HepG2 (cell line): Measurements from ENCODE around the gene SCN8A. TPM values are rescaled to one million over a fixed set of nuclear protein-coding genes. Genes with fewer than 3 reads are reported as not detected.

Source experiments
- FLYWCH1 ChIP-seq: sonication (generic); formaldehyde crosslinking; IDR thresholded peaks from 2 replicates; pipeline ENCODE4 v1.8.1; 2023; ENCODE audit warnings: mild to moderate bottlenecking, missing genetic modification reagents
- FOXO1 ChIP-seq: sonication (generic); formaldehyde crosslinking; IDR thresholded peaks from 2 replicates; pipeline ENCODE4 v1.4.0; 2020; ENCODE audit warnings: missing genetic modification reagents
- HNF4A ChIP-seq: sonication (generic); formaldehyde crosslinking; IDR thresholded peaks from 2 replicates; pipeline ENCODE4 v1.4.0; 2020; ENCODE audit warnings: missing genetic modification reagents
- MAFG ChIP-seq: sonication (generic); formaldehyde crosslinking; IDR thresholded peaks from 2 replicates; pipeline ENCODE4 v1.5.1; 2020; ENCODE audit warnings: mild to moderate bottlenecking, missing genetic modification reagents
- SAP130 ChIP-seq: IDR thresholded peaks from 2 replicates; pipeline ENCODE4 v1.6.1; 2016; ENCODE audit warnings: low read depth
- SKI ChIP-seq: fragments of 450-650 bp; IDR thresholded peaks from one replicate; pipeline ENCODE4 v1.6.1; 2018; ENCODE audit warnings: mild to moderate bottlenecking; ENCODE audit not compliant: partially characterized antibody
- SP2 ChIP-seq: sonication (generic); formaldehyde crosslinking; IDR thresholded peaks from 2 replicates; pipeline ENCODE4 v1.5.1; 2020; ENCODE audit warnings: mild to moderate bottlenecking, missing genetic modification reagents
- ZMYM4 ChIP-seq: sonication (generic); formaldehyde crosslinking; IDR thresholded peaks from 2 replicates; pipeline ENCODE4 v1.8.1; 2023; ENCODE audit warnings: mild to moderate bottlenecking, missing genetic modification reagents
- ZNF446 ChIP-seq: sonication (generic); formaldehyde crosslinking; IDR thresholded peaks from 2 replicates; pipeline ENCODE4 v1.5.0; 2020; ENCODE audit warnings: mild to moderate bottlenecking, missing genetic modification reagents
- ZNF598 ChIP-seq: sonication (generic); formaldehyde crosslinking; IDR thresholded peaks from 2 replicates; pipeline ENCODE4 v1.5.1; 2020; ENCODE audit warnings: mild to moderate bottlenecking, missing genetic modification reagents, borderline replicate concordance
- ZNF792 ChIP-seq: IDR thresholded peaks from 2 replicates; pipeline ENCODE4 v1.6.1; 2016
- ZSCAN31 ChIP-seq: sonication (generic); formaldehyde crosslinking; IDR thresholded peaks from 2 replicates; pipeline ENCODE4 v1.5.0; 2020; ENCODE audit warnings: low read depth, mild to moderate bottlenecking, missing genetic modification reagents
- polyA plus RNA-seq, 8 experiments: library from polyadenylated mRNA; depleted of rRNA in 3 of 8; stranded (reverse) in 7 of 8; unstranded in 1 of 8; fragments of >200 nt; fragmentation: Illumina TruSeq in 4 of 8; extraction: Trizol in 4 of 8; gene quantifications; 2 replicates each; pipeline versions ENCODE4 v1.2.1 to v1.2.3, GENCODE V29; 2011 to 2016; ENCODE audit warnings: low read depth in 4 of 8, missing spikeins in 1 of 8, mixed read lengths in 1 of 8; ENCODE audit not compliant: insufficient read depth in 1 of 8
- total RNA-seq, 5 experiments: library from RNA; depleted of rRNA; stranded (reverse); fragments of >200 nt; fragmentation: Illumina TruSeq; extraction: Trizol; gene quantifications; 2 replicates each; pipeline ENCODE4 v1.2.3, GENCODE V29; 2016; ENCODE audit warnings: low read depth in 1 of 5
- TF ChIP-seq, protein P1 (sequence below): sonication (generic); formaldehyde crosslinking; IDR thresholded peaks from 2 replicates; pipeline ENCODE4 v1.5.1; 2020; ENCODE audit warnings: mild to moderate bottlenecking, missing genetic modification reagents, borderline replicate concordance
- TF ChIP-seq, protein P2 (sequence below): sonication (generic); formaldehyde crosslinking; conservative IDR thresholded peaks from 2 replicates; pipeline ENCODE4 v1.4.0; 2020; ENCODE audit warnings: mild to moderate bottlenecking, missing genetic modification reagents, moderate library complexity
- TF ChIP-seq, protein P3 (sequence below), 2 experiments: sonication (generic) in 1 of 2; formaldehyde crosslinking in 1 of 2; IDR thresholded peaks; 2 replicates each; pipeline versions ENCODE4 v1.4.0 to v1.6.1; 2018 to 2020; ENCODE audit warnings: missing genetic modification reagents in 2 of 2, borderline replicate concordance in 1 of 2, low read depth in 1 of 2, mild to moderate bottlenecking in 1 of 2, missing biosample characterization in 1 of 2

Gene SCN8A
- total and polyA plus RNA-seq, 2 of the 13 experiments (the other 11 are each of a cell fraction or from before 2014, with no cell fraction given), result 0.57 to 1.4 TPM

DNA sequence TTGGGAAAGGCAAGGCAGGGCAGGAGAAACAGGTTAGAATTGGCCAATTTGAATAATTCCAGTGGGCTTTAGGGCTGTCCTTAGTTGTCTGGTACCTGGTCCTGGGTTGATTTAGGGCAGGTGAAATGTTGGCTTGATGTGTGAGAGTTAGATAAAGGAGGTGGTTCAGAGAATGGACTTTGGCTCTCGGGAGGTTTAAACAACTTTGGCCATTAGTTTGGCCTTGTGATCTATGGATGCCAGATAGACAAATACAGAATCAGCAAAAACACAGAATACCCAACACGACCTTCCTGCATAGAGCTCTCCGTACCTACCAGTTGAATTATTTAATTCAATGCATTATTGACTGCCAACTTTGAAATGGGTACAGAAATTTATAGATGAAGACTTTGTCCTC lies 35.1 kb downstream of the SCN8A start (continued):
- TF ChIP-seq FLYWCH1 (CRISPR knock-in tag) (no peak), ZNF446 (CRISPR knock-in tag) (no peak), HNF4A (CRISPR knock-in tag) (peak; percentile 76), ZNF598 (CRISPR knock-in tag) (no peak), MAFG (0 out of 2 replicates have a peak, but pooled peaks have one; percentile 52), ZSCAN31 (CRISPR knock-in tag) (no peak), SAP130 (CRISPR knock-in tag) (peak; percentile 18; the same call in 1 of the 2 replicates), ZNF792 (CRISPR knock-in tag) (no peak), SKI (no peak), FOXO1 (0 out of 2 replicates have a peak, but pooled peaks have one; percentile 20), ZMYM4 (CRISPR knock-in tag) (peak; percentile 45), SP2 (CRISPR knock-in tag) (no peak)
- TF ChIP-seq, protein P1, sequence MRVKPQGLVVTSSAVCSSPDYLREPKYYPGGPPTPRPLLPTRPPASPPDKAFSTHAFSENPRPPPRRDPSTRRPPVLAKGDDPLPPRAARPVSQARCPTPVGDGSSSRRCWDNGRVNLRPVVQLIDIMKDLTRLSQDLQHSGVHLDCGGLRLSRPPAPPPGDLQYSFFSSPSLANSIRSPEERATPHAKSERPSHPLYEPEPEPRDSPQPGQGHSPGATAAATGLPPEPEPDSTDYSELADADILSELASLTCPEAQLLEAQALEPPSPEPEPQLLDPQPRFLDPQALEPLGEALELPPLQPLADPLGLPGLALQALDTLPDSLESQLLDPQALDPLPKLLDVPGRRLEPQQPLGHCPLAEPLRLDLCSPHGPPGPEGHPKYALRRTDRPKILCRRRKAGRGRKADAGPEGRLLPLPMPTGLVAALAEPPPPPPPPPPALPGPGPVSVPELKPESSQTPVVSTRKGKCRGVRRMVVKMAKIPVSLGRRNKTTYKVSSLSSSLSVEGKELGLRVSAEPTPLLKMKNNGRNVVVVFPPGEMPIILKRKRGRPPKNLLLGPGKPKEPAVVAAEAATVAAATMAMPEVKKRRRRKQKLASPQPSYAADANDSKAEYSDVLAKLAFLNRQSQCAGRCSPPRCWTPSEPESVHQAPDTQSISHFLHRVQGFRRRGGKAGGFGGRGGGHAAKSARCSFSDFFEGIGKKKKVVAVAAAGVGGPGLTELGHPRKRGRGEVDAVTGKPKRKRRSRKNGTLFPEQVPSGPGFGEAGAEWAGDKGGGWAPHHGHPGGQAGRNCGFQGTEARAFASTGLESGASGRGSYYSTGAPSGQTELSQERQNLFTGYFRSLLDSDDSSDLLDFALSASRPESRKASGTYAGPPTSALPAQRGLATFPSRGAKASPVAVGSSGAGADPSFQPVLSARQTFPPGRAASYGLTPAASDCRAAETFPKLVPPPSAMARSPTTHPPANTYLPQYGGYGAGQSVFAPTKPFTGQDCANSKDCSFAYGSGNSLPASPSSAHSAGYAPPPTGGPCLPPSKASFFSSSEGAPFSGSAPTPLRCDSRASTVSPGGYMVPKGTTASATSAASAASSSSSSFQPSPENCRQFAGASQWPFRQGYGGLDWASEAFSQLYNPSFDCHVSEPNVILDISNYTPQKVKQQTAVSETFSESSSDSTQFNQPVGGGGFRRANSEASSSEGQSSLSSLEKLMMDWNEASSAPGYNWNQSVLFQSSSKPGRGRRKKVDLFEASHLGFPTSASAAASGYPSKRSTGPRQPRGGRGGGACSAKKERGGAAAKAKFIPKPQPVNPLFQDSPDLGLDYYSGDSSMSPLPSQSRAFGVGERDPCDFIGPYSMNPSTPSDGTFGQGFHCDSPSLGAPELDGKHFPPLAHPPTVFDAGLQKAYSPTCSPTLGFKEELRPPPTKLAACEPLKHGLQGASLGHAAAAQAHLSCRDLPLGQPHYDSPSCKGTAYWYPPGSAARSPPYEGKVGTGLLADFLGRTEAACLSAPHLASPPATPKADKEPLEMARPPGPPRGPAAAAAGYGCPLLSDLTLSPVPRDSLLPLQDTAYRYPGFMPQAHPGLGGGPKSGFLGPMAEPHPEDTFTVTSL, result peak; percentile 47; the same call in 1 of the 2 replicates
- TF ChIP-seq, protein P2, sequence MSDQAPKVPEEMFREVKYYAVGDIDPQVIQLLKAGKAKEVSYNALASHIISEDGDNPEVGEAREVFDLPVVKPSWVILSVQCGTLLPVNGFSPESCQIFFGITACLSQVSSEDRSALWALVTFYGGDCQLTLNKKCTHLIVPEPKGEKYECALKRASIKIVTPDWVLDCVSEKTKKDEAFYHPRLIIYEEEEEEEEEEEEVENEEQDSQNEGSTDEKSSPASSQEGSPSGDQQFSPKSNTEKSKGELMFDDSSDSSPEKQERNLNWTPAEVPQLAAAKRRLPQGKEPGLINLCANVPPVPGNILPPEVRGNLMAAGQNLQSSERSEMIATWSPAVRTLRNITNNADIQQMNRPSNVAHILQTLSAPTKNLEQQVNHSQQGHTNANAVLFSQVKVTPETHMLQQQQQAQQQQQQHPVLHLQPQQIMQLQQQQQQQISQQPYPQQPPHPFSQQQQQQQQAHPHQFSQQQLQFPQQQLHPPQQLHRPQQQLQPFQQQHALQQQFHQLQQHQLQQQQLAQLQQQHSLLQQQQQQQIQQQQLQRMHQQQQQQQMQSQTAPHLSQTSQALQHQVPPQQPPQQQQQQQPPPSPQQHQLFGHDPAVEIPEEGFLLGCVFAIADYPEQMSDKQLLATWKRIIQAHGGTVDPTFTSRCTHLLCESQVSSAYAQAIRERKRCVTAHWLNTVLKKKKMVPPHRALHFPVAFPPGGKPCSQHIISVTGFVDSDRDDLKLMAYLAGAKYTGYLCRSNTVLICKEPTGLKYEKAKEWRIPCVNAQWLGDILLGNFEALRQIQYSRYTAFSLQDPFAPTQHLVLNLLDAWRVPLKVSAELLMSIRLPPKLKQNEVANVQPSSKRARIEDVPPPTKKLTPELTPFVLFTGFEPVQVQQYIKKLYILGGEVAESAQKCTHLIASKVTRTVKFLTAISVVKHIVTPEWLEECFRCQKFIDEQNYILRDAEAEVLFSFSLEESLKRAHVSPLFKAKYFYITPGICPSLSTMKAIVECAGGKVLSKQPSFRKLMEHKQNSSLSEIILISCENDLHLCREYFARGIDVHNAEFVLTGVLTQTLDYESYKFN, result peak; percentile 35; the same call in 1 of the 2 replicates
- TF ChIP-seq, protein P3, sequence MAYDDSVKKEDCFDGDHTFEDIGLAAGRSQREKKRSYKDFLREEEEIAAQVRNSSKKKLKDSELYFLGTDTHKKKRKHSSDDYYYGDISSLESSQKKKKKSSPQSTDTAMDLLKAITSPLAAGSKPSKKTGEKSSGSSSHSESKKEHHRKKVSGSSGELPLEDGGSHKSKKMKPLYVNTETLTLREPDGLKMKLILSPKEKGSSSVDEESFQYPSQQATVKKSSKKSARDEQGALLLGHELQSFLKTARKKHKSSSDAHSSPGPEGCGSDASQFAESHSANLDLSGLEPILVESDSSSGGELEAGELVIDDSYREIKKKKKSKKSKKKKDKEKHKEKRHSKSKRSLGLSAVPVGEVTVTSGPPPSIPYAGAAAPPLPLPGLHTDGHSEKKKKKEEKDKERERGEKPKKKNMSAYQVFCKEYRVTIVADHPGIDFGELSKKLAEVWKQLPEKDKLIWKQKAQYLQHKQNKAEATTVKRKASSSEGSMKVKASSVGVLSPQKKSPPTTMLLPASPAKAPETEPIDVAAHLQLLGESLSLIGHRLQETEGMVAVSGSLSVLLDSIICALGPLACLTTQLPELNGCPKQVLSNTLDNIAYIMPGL (CRISPR knock-in tag; IDR thresholded peaks at IDR 0.05; ENCODE audit: borderline replicate concordance in 1 of 2, low read depth in 1 of 2), result no peak
